NT2/D1 (cell line): Measurements from ENCODE around the gene TMEM106C.

Source experiments
- SUZ12 ChIP-seq: IDR thresholded peaks from 2 replicates; pipeline ENCODE4 v1.6.1; 2011; ENCODE audit not compliant: insufficient read length, insufficient read depth; ENCODE audit errors: extremely low read depth
- YY1 ChIP-seq: IDR thresholded peaks from 2 replicates; pipeline ENCODE4 v1.6.1; 2011; ENCODE audit not compliant: insufficient read length, insufficient read depth
- ZNF274 ChIP-seq: IDR thresholded peaks from 2 replicates; pipeline ENCODE4 v1.6.1; 2011; ENCODE audit warnings: mild to moderate bottlenecking, low read depth, low read length

DNA sequence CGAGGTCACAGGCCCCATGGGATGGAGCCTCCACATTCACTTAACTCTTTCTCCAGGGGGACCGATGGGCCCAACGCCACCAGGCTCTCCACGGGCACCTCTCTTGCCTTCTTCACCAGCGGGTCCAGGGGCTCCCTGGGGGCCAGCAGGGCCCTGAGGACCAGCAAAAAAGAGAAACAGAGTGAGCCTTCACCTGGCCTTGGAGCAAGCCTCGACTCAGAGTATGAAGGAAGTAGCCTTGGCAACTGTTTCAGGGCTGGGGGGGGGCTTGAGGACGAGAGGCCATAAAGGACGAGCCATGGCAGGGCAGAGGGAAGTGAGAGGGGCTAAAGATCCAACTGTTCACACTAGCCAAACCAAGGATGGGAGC, 22.9 kb downstream of the TMEM106C start:
- TF ChIP-seq YY1 (no peak), ZNF274 (no peak), SUZ12 (no peak)
